HG03457 (cell line): Measurements from ENCODE around the gene SRPK2.
A peak's percentile ranks its signal among the peaks of the same experiment; 100 is the strongest.

Experiments used
- ATAC-seq: cut with Tn5 transposase; IDR thresholded peaks from one replicate; pipeline ENCODE4 v1.9.1; 2021; ENCODE audit warnings: moderate number of reproducible peaks; ENCODE audit not compliant: unreplicated experiment

The SRPK2 gene

DNA sequence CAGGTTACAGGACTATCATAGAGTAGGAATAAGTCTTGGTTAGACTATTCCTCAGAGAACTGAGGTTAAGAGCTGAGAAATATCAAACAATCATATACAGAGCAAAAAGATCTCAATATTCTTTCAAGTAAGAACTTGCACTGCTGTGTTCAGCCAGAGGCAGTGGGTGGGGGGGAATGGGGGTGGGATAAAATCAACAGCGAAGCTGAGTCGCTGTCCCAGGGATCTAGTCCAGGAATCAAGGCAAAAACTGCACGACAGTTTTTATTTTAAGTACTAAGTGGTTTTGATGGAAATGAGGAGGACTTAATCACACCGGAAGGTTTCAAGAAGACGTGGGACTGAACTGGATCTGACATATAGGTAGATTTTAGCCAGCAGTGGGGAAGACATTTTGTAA is 159.1 kb downstream of the SRPK2 start:
- no peak for ATAC-seq

DNA sequence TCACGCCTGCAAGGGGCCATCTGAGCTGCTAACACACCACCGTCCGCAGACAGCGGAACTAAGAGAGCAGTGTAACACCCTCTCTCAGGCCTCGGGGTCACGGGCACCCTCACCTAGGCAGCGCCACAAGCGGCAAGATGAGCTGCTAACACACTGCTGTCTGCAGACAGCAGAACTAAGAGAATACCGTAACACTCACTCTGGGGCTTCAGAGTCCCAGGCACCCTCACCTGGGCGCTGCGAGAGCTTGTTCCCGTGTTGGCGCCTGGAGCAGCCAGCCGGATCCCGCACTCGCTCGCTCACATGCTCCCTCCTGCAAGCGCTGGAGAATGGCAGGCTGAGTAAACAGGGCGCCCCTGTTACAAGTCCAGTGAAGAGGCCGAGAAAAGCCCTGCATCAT is 160.2 kb downstream of the SRPK2 start:
- no peak for ATAC-seq

DNA sequence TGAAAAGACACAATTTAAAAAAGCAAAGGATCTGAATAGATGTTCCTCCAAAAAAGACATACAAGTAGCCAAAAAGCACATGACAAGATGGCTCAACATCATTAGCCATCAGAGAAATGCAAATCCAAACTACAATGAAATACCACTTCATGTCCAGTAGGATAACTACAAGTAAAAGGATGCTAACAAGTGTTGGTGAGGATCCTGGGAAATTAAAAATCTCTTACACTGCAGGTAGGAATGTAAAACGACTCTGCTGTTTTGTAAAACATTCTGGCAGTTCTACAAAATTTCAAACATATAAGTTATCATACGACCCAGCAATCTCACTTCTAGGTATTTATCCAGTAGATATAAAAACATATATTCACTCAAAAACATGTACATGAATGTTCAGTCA is 161.3 kb downstream of the SRPK2 start:
- no peak for ATAC-seq

DNA sequence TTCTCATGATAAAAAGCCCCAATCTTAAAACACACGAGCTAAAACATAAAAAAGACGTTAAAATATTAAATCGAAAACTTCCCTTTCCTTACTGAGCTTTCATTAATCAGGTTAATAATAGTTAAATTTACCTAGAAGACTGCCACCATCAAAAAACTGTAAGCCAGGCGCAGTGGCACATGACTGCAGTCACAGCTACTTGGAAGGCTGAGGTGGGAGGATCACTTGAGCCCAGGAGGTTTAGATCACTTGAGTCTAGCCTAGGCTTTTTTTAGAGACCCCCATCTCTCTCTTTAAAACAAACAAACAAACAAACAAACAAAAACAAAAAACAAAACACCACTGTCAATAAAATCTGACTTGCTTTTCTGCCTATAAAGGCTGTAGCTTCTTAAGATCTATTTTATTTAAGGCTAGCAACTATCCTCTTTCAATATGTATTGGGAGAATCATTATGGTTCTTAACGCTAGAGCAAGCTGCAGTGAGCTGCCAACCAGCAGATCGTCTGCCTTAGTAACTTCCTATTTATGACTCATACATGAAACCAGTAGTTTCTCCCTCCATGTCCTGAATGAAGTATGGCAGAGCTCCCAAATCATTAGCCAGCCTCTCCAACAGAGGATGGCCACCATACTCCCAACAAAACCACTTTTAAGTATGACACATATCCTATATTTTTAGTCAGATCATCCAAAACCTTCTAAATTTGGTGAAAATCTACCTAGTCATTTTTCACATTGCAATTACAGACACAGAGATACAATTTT is 163.7 kb downstream of the SRPK2 start:
- peak; percentile 93 for ATAC-seq

DNA sequence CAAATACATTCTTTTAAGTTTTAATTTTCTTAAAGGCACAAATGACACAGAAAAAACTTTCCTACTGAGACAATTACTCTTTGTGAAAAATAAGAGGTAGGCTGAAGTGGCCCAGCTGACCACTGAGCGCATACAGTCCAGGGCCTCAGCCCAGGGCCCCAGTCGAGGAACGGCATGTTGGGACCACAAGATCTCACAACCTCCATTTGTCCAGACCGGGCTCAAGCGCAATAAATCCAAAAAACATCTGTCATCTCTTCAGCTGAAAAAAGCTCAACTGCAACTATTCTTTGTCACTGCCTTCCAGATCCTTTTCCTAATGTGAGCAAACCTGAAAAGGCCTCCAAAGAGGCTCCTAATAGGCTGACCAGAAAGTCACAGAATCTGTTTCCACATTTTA is 165.8 kb downstream of the SRPK2 start:
- no peak for ATAC-seq

DNA sequence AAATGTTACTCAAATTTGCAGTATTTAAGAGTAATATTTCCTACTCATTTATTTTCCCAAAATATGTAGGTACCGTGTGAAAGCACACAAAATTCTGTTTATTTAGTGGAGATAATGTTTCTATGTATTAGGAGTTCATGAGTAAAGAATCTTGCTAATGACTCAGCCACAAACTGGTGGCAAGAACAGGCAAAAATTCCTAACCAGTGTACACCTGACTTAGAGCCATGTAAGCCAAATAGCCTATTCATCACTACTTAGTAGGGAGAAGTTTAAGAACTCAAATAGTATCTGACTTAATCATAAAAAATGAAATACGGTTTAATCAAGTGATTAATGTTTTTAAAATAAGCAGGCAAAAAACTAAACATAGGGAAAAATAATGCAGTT is 169.0 kb downstream of the SRPK2 start:
- ATAC-seq: no peak

DNA sequence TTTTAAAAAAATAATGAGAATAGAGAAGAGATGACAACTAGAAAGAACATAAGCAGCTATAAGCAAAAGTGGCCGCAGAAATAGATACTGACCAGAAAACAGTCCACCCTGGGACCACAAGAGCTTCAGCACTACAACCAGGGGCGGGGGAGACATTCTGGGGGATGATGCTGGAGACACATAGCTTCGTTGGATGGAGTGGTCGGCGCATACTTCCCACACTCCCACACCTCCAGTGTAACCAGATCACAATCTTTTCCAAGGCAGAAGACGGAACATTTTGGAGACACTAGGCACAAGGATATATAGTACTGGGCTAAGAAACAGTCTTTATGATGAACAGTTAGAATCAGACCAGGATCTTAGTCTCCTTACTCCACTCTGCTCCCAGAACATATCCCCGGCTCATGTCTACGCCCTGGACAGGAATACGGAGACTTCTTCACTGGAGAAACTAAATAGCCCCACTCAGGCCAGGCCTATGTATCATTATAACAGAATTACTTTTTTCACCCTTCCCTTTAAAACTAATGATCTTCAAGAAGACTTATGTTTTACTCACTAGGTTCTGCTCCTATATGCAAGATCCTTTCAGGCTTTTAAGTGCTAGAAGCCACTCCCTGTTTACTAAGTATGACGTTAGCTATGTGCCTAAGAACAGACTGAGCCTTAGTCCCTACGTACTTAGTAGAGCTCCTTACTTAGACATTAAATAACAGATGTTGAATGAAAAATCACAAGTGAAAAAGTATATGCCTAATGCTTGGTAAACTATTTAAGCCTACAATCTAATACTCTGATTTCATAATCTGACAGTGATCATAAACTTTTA is 169.6 kb downstream of the SRPK2 start:
- no peak for ATAC-seq

DNA sequence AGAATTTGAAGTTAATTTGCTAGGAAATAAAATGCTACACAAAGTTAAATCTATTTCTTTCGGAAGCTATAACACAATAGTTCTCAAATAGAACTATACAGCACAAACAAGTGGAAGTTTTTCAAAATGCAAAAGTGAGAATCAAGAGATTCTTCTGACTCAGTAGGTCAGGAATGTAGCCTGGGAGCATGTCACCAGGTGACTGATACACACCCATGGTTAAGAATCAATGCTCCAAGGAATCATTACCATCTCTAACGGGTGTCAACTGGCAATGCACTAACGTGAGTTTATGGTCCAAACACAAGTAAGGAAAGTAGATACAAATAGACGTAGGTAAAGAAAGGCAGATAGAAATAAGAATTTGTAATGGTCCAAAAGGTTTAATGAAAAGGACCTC is 170.5 kb downstream of the SRPK2 start:
- no peak for ATAC-seq

DNA sequence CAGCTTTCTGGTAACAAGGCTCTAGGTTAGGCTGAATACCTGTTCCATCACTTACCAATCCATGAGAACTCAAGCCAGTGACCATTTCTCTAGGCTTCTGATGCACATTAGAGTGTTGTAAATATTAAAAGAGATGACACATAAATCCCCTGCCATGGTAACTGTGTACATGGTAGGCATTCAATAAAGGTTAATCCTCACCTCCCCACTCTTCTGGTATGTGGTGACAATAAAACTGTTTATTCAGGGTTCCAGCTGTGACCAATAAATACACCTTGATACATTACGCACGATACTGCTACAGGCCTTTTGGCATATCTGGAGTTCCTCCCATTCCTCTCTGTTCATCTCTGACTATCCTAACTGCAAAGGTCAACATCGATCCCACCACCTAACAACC is 171.9 kb downstream of the SRPK2 start:
- no peak for ATAC-seq

DNA sequence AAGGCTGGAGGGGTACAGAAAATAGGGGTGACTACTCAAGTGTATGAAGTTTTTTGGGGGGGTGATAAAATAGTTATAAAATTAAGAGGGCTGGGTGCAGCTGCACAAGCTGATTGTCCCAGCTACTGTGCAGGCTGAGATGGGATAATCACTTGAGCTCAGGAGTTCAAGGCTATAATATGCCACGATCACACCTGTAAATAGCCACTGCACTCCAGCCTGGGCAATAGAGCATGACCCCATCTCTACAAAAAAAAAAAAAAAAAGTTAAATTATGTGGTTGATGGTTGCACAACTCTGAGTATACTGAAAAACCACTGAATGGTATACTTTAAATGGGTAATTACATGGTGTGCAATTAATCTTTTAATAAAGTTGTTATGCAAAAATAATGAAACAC is 172.9 kb downstream of the SRPK2 start:
- no peak for ATAC-seq

DNA sequence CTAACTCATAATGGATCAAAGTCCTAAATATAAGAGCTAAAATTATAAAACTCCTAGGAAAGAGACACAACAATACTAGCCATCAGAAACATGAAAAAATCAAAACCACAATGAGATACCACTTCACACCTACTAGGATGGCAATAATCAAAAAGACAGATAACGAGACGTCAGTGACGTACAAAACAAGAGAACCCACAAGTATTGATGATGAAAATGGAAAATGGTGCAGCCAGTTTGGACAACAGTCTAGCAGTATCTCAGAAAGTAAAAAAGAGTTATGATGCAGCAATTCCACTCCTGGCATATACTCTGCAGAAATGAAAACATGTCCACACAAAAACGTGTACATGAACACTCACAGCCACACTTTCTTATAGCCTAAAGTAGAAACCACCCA is 173.5 kb downstream of the SRPK2 start:
- no peak for ATAC-seq

DNA sequence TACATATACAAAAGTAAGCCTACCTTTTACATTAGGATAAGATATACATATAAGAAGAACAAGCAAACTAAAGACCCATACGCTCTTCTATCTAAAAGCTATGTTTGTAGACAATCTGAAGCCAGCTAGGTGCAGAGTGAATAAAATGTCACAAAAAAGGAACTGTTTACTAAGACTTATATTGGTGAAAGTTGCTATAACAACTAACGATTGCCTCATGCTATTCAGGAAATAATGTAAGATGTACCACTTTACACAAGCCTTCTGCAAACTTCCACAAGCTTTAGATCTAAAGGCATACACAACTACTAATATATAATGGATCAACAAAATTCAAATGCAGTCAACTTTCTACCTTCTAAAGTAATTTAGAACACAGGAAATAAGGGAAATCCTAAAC is 175.1 kb downstream of the SRPK2 start:
- ATAC-seq: no peak

DNA sequence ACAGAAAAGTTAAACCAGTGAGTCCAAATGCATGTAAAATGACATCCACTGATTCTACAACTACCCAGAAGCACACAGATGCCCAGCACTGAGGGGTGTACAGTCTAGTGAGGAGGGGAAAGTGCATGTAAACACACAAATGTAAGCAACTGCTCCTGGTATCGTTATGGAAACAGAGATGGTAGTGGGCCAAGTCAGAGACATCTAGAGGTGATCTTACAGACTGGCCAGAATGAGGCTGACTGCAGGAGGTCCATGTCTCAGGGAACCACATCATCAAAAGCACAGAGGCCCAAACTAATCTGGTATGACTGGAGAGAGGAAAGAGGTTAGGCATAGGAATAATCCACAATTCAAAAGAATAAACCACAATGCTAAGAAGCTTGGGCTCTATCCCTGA is 176.5 kb downstream of the SRPK2 start:
- no peak for ATAC-seq

DNA sequence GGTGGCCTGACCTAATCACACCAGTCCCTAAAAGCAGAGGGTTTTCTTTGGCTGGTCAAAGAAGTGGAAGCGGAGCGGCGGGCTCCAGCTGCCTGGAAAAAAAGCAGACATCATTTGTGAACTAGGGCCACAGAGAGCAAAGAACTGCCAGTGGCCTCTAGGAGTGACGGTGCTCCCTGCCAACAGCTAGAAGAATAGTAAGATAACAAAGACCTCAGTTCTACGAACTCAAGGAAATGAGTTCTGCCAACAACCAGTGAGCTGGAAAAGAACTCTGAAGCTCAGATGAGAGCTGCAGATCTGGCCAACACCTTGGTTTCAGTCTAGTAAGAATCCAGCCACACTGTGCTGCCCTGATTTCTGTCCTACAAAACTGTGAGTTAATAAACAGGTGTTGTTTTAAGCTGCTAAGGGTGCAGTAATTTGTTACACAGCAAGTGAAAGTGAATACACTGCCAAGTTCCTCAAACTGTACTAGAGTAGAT is 178.0 kb downstream of the SRPK2 start:
- peak; percentile 87 for ATAC-seq

DNA sequence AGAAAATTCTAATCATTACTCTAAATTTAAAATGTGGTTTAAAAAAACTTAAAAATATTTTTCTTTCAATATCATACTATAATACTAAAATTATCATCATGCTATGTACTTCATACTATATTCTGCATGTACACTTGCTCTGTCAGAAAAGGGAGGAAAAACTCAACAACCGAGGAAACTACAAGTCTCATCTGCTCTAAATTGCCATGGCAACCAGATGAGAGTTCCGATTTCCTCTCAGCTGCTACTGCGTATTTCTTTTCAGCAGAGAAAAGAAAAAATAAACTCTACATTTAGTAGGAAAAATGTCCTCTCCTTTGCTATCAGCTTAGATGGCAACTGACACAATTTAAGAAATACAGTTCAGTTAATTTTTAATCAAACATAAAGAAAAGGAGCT is 178.9 kb downstream of the SRPK2 start:
- no peak for ATAC-seq

DNA sequence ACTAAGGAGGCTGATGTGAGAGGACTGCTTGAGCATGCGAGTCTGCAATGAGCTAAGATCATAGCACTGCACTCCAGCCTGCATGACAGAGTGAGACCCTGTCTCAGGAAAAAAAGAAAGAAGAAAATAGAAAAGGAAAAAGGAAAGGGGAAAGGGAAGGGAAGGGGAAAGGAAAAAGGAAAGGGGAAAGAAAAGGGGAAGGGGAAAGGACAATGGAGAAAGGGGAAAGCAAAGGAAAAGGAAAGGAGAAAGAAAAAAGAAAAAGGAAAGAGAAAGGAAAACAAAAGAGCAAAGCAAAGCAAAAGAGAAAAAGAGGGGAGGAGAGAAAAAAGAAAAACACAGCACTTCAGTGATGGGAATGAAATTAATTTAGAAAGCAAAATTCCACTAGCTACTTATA is 179.3 kb downstream of the SRPK2 start:
- ATAC-seq: no peak

DNA sequence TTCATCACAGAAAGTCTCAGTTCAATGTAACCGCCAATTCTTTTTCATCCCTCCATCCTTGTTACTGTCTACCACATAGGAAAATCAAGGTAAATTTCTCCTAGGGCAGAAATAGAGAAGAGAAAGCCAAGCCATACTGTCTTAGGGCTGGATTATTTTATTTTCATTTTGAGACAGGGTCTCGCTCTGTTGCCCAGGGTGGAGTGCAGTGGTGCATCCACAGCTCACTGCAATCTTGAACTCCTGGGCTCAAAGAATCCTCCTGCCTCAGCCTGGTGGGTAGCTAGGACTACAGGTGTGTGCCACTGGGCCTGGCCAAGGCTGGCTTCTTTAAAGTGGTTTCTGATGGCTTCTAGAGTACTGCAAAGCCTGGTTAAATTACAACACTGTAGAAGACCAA is 181.7 kb downstream of the SRPK2 start:
- ATAC-seq: no peak

DNA sequence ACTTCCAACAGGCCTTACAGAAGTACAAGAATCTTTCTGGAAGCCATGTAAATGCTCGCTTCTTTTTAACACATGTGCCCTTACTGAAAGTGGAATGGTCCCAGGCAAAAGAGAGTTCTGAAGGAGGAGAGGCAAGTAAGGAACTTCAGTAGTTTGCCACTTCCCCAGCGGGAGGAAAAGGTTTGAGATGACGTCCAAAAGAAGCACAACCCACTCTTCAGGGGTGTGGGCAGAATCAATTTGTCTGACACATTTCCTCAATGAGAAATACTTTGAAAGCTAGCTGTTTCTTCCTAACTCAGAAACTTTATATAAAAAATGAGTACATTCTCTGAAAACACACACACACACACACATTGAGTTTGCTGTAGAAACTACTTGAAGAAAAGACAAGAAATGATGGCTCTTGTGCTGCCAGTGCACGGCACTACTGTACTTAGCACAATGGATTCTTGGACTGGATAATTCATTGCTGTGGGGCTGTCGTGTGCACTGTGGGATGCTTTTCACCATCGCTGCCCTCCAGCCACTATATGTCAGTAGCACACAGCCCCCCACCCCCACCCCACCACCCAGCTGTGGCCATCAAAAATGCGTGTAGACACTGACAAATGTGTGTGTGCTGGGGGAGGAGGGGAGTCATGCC is 183.0 kb downstream of the SRPK2 start:
- ATAC-seq: no peak

DNA sequence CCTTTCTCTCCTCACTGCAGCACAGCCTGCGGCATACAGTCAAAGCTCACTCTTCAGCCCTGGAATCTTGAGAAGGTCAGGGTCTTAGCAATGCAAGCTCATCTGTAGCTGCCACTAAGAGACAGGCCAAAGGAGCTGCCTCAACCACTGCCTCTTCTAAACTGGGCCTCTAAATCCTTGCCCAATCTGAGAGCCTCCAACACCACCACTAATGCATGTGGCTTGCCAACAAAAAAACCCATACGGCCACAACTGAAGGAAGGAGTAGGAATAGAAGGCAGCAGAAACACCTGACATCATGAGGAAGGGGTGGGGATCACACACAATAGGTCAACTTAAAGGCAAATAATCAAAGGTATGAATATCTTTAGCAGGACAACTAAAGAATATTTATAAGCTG is 183.8 kb downstream of the SRPK2 start:
- no peak for ATAC-seq

DNA sequence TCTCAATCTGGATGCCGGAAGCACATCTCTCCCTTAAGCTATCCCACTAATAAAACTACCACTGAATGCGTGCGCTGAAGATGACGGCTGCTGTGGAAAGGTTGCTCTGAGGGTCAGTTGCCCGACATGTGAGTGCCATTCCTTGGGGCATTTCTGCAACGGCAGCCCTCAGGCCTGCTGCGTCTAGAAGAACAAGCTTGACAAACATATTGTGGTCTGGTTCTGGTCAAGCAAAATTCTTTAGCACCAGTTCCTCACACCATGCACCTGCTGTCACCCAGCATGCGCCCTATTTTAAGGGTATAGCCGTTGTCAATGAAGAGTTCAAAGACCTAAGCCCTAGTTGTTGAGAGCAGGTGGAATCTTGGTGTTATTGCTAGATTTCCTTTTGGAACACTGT is 184.2 kb downstream of the SRPK2 start:
- no peak for ATAC-seq

DNA sequence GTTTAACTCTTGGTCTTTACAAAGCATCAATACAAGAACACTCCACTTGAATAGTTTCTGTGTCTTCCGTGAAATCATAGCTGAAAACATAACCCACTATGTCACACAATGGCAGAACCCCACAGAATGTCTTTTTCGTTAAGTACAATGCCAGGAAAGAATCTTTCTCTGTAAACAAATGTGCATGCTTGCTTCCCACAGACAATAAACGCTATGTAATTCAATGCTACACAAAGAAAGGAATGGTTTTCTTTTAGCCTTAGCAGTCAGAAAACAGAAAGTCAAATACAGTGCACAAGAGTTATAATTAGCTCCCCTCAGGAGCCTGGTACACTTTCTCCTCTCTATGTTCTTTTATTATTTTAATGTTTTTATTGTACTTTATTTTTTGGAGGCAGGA is 186.1 kb downstream of the SRPK2 start:
- ATAC-seq: no peak

DNA sequence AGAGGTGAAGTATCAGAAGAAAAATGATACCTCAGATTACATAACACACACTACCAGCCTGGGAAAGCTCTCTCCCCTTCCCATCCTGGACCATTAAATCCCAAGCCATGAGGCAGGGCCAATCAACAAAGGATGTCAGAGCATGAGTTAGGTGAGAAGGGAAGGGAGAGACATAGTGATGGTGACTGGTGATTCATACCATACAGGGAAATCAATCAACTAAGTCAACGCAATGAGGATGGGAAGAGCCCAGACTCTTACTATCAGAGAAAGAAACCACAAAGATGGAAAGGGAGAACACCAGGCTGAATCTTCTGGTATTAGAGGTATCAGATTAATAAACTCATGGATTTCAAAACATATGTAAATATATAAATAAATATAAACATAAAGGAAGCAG is 189.3 kb downstream of the SRPK2 start:
- ATAC-seq: no peak
